DOHH2 (cell line): ENCODE data around the gene MYG1.

Experiments used
- H3F3A ChIP-seq: fragments of 200-600 bp; sonication (generic), shearing (Covaris generic); 2 replicates; pipeline ENCODE4 v1.6.0; 2016; ENCODE audit warnings: antibody characterized with exemption, mild to moderate bottlenecking; ENCODE audit not compliant: control insufficient read depth, insufficient read depth
- H3K27ac ChIP-seq: fragments of 200-600 bp; sonication (generic); 2 replicates; pipeline ENCODE4 v1.5.1; 2014; ENCODE audit warnings: low read depth, mild to moderate bottlenecking, low read length, moderate library complexity
- H3K27me3 ChIP-seq: fragments of 200-600 bp; sonication (generic); 2 replicates; pipeline ENCODE4 v1.6.1; 2014; ENCODE audit warnings: mild to moderate bottlenecking, low read length, mixed read lengths; ENCODE audit not compliant: control insufficient read depth
- H3K36me3 ChIP-seq: fragments of 200-600 bp; sonication (generic); 2 replicates; pipeline ENCODE4 v1.6.1; 2014; ENCODE audit warnings: mild to moderate bottlenecking, low read length, moderate library complexity, mixed read lengths; ENCODE audit not compliant: control insufficient read depth
- H3K4me1 ChIP-seq: fragments of 200-600 bp; sonication (generic); 2 replicates; pipeline ENCODE4 v1.6.1; 2014; ENCODE audit warnings: mild to moderate bottlenecking, low read length, mixed read lengths; ENCODE audit not compliant: control insufficient read depth
- H3K4me2 ChIP-seq: fragments of 200-600 bp; sonication (generic); 2 replicates; pipeline ENCODE4 v1.6.0; 2014; ENCODE audit warnings: mild to moderate bottlenecking, low read length, moderate library complexity
- H3K4me3 ChIP-seq: fragments of 200-600 bp; sonication (generic); 2 replicates; pipeline ENCODE4 v1.5.1; 2014; ENCODE audit warnings: mild to moderate bottlenecking, low read length, mixed read lengths
- H3K79me2 ChIP-seq: fragments of 200-600 bp; sonication (generic); 2 replicates; pipeline ENCODE4 v1.6.1; 2014; ENCODE audit warnings: mild to moderate bottlenecking, low read length, mixed read lengths; ENCODE audit not compliant: control insufficient read depth
- H3K9me2 ChIP-seq: fragments of 200-600 bp; sonication (generic); replicated peaks from 2 replicates; pipeline ENCODE4 v1.6.1; 2014; ENCODE audit warnings: mild to moderate bottlenecking, low read length, mixed read lengths; ENCODE audit not compliant: control insufficient read depth
- H3K9me3 ChIP-seq: fragments of 200-600 bp; sonication (generic); 2 replicates; pipeline ENCODE4 v1.6.1; 2014; ENCODE audit warnings: antibody characterized with exemption, low read length, mixed read lengths; ENCODE audit not compliant: control insufficient read depth, insufficient read depth
- H4K20me1 ChIP-seq: fragments of 200-600 bp; sonication (generic); 2 replicates; pipeline ENCODE4 v1.6.0; 2014; ENCODE audit warnings: low read depth, mild to moderate bottlenecking, antibody characterized with exemption, low read length, moderate library complexity; ENCODE audit not compliant: control insufficient read depth, insufficient read depth
- CTCF ChIP-seq: fragments of 200-600 bp; sonication (generic); IDR thresholded peaks from one replicate; pipeline ENCODE4 v1.5.1; 2014; ENCODE audit warnings: antibody characterized with exemption, mild to moderate bottlenecking, low read depth, low read length; ENCODE audit not compliant: poor library complexity, severe bottlenecking
- EZH2phosphoT487 ChIP-seq: fragments of 200-600 bp; sonication (generic); IDR thresholded peaks from 2 replicates; pipeline ENCODE4 v1.6.1; 2017; ENCODE audit warnings: borderline replicate concordance, mild to moderate bottlenecking, antibody characterized with exemption, low read length, moderate library complexity, mixed read lengths

MYG1 gene

GRCh38 chr12:53267999-53268629 lies 31.4 kb upstream of the MYG1 start, which contains the start of gene ESPL1:
Gene ESPL1 (plus strand): TSS chr12:53268299. CDS start chr12:53268767, 468 bp downstream.
- H4K20me1 ChIP-seq: 0 out of 2 replicates have a peak, but pooled peaks cover 8% of the 10 kb centered on the region
- H3K27ac ChIP-seq: peak within 1 kb of the TSS; percentile 45; the same call in 1 of the 2 replicates
- no peaks in the 10 kb centered on the region for H3K9me2 ChIP-seq
- no peaks in the 10 kb centered on the region for H3K9me3 ChIP-seq
- peaks cover 44% of the 10 kb centered on the region for H3K79me2 ChIP-seq
- H3K4me2 ChIP-seq: peak within 1 kb of the TSS; percentile 76
- no peaks in the 10 kb centered on the region for H3K27me3 ChIP-seq
- no peaks in the 10 kb centered on the region for H3F3A ChIP-seq
- TF ChIP-seq CTCF (peak; percentile 61), EZH2phosphoT487 (no peak)
- H3K4me3 ChIP-seq: peak within 1 kb of the TSS; percentile 87
- peaks cover 30% of the 10 kb centered on the region for H3K4me1 ChIP-seq
- H3K36me3 ChIP-seq: peaks cover 43% of the 10 kb centered on the region

GRCh38 chr12:53268630-53269562 lies 30.6 kb upstream of the MYG1 start:
- Histone ChIP-seq H3F3A (no peaks in the 10 kb centered on the region), H4K20me1 (0 out of 2 replicates have a peak, but pooled peaks cover 8% of the 10 kb centered on the region), H3K4me1 (peaks cover 30% of the 10 kb centered on the region), H3K27me3 (no peaks in the 10 kb centered on the region), H3K36me3 (peaks cover 48% of the 10 kb centered on the region), H3K9me3 (no peaks in the 10 kb centered on the region), H3K27ac (peak overlapping the region; percentile 45; the same call in 1 of the 2 replicates), H3K4me2 (peak overlapping the region; percentile 76), H3K79me2 (peaks cover 44% of the 10 kb centered on the region), H3K9me2 (no peaks in the 10 kb centered on the region), H3K4me3 (peak overlapping the region; percentile 87)
- no peak for TF ChIP-seq EZH2phosphoT487
- no peak for TF ChIP-seq CTCF

DNA sequence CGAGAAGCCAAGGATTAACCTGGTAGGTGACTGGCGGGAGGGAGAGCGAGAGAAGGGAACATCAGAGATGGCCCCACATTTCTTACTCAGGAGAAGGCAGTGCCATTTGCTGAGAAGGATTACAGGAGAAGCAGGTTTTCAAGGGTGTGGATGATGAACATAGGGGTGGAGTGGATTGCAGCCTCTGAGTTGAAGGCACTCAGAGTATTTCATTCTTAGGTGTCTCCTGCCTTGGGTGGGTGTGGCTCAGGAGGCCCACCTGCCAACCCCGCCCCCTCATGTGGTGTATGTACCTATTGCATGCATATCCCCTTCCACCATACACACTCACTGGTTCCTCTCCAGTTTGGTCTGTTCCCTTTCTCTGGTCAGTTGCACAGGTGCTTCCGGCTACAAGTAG lies 25.1 kb upstream of the MYG1 start:
- 0 out of 2 replicates have a peak, but pooled peaks cover 8% of the 10 kb centered on the region for H4K20me1 ChIP-seq

More for the DNA sequence above, 25.1 kb upstream of the MYG1 start:
- no peak overlapping the region for H3K27ac ChIP-seq
- no peaks in the 10 kb centered on the region for H3K27me3 ChIP-seq
- H3K9me2 ChIP-seq: no peaks in the 10 kb centered on the region
- H3K4me3 ChIP-seq: no peak overlapping the region
- H3K4me2 ChIP-seq: no peak overlapping the region
- H3K36me3 ChIP-seq: peaks cover 89% of the 10 kb centered on the region
- no peak for TF ChIP-seq CTCF
- no peak for TF ChIP-seq EZH2phosphoT487
- peaks cover 33% of the 10 kb centered on the region for H3K79me2 ChIP-seq
- no peaks in the 10 kb centered on the region for H3F3A ChIP-seq
- peaks cover 14% of the 10 kb centered on the region for H3K4me1 ChIP-seq
- no peaks in the 10 kb centered on the region for H3K9me3 ChIP-seq
